Natural killer cell treated with Interleukin-12 subunit alpha and Interleukin-12 subunit beta and Interleukin-15 and Interleukin-18, amount 100 ng/mL, for 72 hours (primary cell): ENCODE measurements around the gene RBMS1. TPM values are rescaled to one million over a fixed set of nuclear protein-coding genes. Genes with fewer than 3 reads are reported as not detected.

ENCODE experiments used
- ATAC-seq, 2 donors: fragments of 150-1000 bp; cut with Tn5 transposase in 1 of 2; sonication (Bioruptor Pico), chemical (Tn5 transposase) in 1 of 2; 2 replicates each; pipeline ENCODE4 v1.10.0; 2021
- DNase-seq: peaks from one replicate; pipeline ENCODE4 v3.0.0; 2022; ENCODE audit warnings: low spot score
- H3K27ac Mint-ChIP-seq, 2 donors: 1 replicate in 1 of 2; 2 replicates in 1 of 2; pipeline ENCODE4 v1.8.0; 2022; ENCODE audit warnings: mixed read lengths in 2 of 2, mild to moderate bottlenecking in 1 of 2, moderate library complexity in 1 of 2
- H3K27me3 Mint-ChIP-seq, 2 donors: 1 replicate in 1 of 2; 2 replicates in 1 of 2; pipeline ENCODE4 v1.8.0; 2022; ENCODE audit warnings: mixed read lengths in 2 of 2
- H3K36me3 Mint-ChIP-seq: one replicate; pipeline ENCODE4 v1.8.0; 2022; ENCODE audit warnings: mixed read lengths
- H3K4me1 Mint-ChIP-seq, 2 donors: 1 replicate in 1 of 2; 2 replicates in 1 of 2; pipeline ENCODE4 v1.8.0; 2022; ENCODE audit warnings: low read depth in 2 of 2, mixed read lengths in 2 of 2, mild to moderate bottlenecking in 1 of 2
- H3K4me3 Mint-ChIP-seq: one replicate; pipeline ENCODE4 v1.8.0; 2022; ENCODE audit warnings: mixed read lengths
- H3K9me3 Mint-ChIP-seq: 2 replicates; pipeline ENCODE4 v1.8.0; 2022; ENCODE audit warnings: mixed read lengths
- total RNA-seq, 2 donors: library from RNA; stranded (reverse); gene quantifications; one replicate each; pipeline ENCODE4 v1.2.3, GENCODE V29; 2022

Gene RBMS1
- total RNA-seq, 2 donors from 2014 or later = 59.4 to 86.1 TPM

DNA sequence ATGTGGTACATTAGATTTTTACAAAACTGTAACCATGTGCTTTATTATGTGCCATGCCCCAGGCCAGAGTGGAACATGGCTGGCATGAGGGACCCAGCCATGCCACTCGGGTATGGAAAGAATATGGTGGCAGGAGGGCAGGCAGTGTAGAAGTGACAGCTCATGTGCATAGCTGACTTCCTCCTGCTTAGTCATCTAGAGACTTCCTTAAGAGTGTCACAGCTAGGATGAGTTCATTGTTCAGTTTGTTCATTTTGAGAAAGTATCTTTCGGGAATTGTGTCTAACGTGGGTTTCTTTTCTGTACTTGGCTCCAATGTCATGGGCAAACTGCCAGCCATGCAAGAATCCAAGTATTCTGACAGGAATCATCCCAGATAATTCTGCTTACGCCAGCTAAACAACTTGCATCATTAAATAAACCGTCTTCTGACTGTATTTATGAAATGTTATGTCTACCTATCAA is 199.2 kb downstream of the RBMS1 start:
- Mint-ChIP-seq H3K4me3 (peak overlapping the region; percentile 62), H3K4me1 (peaks cover 76 to 88% of the 10 kb centered on the region in 2 donors), H3K9me3 (no peaks in the 10 kb centered on the region), H3K27ac (peak overlapping the region; percentile 86 to 88), H3K27me3 (no peaks in the 10 kb centered on the region), H3K36me3 (peaks cover 50% of the 10 kb centered on the region)
- ATAC-seq (peak; percentile 85 to 96), DNase-seq (no peak)

DNA sequence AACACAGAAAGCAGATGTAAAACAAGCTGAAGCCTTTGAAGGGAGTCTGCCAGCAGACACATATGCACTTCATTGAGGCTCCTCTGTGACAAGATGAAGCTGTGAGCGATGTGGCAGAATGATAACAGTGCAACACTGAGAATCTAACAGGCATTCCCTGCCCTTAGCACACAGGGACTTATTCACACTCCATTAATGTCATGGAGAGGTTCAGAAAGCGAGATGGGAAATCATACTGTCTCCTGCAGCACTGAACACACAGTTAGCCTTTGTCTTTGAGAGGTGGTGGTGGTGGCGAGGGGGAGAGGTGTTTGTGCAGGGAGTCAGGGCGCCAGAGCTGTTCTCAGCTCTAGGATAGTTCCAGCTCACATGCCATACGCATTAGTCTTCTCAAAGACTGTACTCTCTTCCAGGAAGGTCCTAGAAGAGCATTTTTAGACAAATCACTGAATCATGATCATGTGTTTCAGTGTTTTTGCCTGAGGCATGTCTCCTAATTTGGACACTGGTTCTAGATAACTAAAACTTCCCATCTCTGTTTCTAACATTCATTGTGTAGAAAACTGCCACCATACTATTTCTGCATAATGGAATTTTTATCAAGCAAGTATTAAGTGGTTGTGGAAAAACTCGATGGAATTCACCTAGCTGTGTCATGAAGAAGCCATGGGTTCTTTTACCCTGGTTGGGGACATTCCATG is 200.1 kb downstream of the RBMS1 start:
- H3K27me3 Mint-ChIP-seq = no peaks in the 10 kb centered on the region
- H3K4me1 Mint-ChIP-seq = peaks cover 67 to 79% of the 10 kb centered on the region in 2 donors
- DNase-seq (no peak), ATAC-seq (no peak)
- H3K4me3 Mint-ChIP-seq = no peak overlapping the region
- H3K36me3 Mint-ChIP-seq = peaks cover 41% of the 10 kb centered on the region
- peak overlapping the region; percentile 86 to 88 for H3K27ac Mint-ChIP-seq
- no peaks in the 10 kb centered on the region for H3K9me3 Mint-ChIP-seq

DNA sequence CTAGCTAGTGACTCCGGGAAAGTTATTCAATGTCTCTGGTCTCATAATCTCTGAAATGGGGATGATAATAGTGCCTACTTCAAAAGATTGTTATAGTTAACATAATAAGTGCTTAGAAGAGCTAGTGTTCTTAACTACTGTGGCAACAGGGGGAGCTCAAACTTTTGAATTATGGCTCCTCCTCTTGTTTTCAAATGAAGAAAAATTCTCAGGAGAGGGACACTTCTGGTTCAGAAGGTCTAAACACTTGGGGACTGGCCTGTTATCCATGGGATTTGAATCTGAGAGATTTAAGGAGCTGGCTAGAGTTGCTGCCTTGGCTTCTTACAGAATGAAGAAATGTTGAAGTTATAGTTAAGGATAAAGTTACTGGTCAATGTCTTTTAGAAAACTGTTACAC is 201.4 kb downstream of the RBMS1 start:
- H3K4me1 Mint-ChIP-seq = peaks cover 61 to 66% of the 10 kb centered on the region in 2 donors
- no peak overlapping the region for H3K4me3 Mint-ChIP-seq
- peak overlapping the region; percentile 78 to 88 for H3K27ac Mint-ChIP-seq

DNA sequence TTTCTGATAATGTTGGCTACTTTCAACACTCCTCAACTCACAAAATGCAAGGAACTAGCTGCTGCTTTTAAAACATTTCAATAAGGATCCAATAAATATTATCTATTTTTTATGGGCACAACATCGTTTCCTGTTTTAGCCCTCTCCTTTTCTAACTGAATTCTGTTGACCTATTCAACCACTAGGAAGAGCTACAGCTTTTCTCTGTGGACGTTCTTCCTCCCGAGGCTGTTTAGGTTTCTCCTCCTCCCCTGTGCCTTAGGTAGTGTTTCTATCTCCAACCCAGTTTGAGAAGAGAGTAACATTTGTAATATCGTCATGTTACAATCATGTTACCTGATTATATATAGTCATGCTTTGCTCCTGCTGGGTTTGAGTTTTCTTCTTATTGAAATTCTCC is 202.2 kb downstream of the RBMS1 start:
- Mint-ChIP-seq H3K9me3 (no peaks in the 10 kb centered on the region), H3K27me3 (no peaks in the 10 kb centered on the region), H3K4me3 (no peak overlapping the region), H3K36me3 (peaks cover 20% of the 10 kb centered on the region), H3K4me1 (peaks cover 53 to 58% of the 10 kb centered on the region in 2 donors), H3K27ac (peak overlapping the region; percentile 78 to 88)
- no peak for ATAC-seq
- no peak for DNase-seq

More for the DNA sequence above, 201.4 kb downstream of the RBMS1 start:
- DNase-seq = no peak
- Mint-ChIP-seq H3K36me3 (peaks cover 28% of the 10 kb centered on the region), H3K27me3 (no peaks in the 10 kb centered on the region), H3K9me3 (no peaks in the 10 kb centered on the region)
- ATAC-seq = no peak

DNA sequence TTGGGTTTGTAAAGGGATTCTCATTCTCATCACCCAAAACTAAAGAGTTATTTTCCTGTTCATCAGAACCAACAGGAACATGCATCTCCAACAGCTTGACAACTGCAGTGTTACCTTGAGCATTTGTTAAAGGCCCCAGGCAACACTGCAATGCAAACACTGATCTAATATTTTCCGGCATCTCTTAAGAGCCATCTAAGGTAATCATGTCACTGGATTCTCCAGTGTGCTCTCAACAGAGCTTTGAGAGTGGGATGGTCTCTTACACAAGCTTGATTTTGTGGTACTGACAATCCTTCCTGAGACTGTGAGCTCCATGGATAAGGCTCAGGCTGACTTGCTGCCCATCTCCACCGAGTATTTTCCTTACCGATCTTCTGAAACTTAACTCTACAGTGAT is 203.0 kb downstream of the RBMS1 start:
- no peaks in the 10 kb centered on the region for H3K9me3 Mint-ChIP-seq
- no peak for ATAC-seq
- H3K36me3 Mint-ChIP-seq = peaks cover 15% of the 10 kb centered on the region

DNA sequence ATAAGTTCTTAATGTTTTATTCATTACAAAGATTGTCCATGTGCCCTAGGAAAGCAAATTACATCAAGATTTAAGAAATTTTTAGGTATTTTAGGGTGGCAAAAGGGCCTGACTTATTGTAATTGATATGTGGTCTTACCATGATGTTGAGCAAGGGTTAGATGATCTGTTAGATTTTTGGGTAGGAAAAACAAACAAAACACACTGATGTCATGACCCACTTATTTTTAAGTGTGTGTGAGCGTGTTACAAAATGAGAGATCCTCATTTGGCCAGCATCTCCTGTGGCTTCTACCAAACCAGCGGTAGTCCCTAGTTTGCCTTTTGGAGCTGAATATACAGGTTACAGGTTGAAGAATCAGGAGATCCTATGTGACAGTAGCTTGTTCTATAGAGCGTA is 203.8 kb downstream of the RBMS1 start:
- peaks cover 8% of the 10 kb centered on the region for H3K36me3 Mint-ChIP-seq

More for the DNA sequence above, 203.0 kb downstream of the RBMS1 start:
- Mint-ChIP-seq H3K4me1 (peaks cover 46 to 50% of the 10 kb centered on the region in 2 donors), H3K27me3 (no peaks in the 10 kb centered on the region), H3K4me3 (no peak overlapping the region), H3K27ac (peak overlapping the region; percentile 78 to 88)
- DNase-seq = no peak

DNA sequence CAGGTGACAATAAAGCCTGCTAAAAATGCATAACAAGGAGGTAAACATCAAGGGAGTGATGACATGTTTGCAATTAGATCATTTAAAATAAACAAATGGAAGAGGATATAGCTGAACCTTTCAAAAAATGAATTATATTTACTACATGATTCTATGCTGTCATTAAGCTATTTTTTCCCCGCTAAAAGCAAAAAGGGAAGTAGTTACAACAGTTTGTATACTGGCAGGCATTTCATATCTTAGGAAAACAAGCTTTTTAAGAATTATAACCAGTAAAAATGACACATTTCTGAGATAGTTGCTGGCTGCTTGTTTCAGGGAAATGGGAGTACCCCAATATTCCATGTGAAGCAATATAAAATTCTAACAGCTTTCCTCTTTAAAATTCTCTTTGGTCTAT is 204.5 kb downstream of the RBMS1 start:
- Mint-ChIP-seq H3K27ac (no peak overlapping the region), H3K4me3 (no peak overlapping the region), H3K9me3 (no peaks in the 10 kb centered on the region), H3K36me3 (peaks cover 14% of the 10 kb centered on the region), H3K4me1 (peaks cover 34 to 35% of the 10 kb centered on the region in 2 donors), H3K27me3 (no peaks in the 10 kb centered on the region)
- DNase-seq (no peak), ATAC-seq (no peak)

More for the DNA sequence above, 203.8 kb downstream of the RBMS1 start:
- Mint-ChIP-seq H3K9me3 (no peaks in the 10 kb centered on the region), H3K27ac (peak overlapping the region; percentile 58 to 60), H3K27me3 (no peaks in the 10 kb centered on the region), H3K4me1 (peaks cover 40 to 42% of the 10 kb centered on the region in 2 donors), H3K4me3 (no peak overlapping the region)
- ATAC-seq (no peak), DNase-seq (no peak)

DNA sequence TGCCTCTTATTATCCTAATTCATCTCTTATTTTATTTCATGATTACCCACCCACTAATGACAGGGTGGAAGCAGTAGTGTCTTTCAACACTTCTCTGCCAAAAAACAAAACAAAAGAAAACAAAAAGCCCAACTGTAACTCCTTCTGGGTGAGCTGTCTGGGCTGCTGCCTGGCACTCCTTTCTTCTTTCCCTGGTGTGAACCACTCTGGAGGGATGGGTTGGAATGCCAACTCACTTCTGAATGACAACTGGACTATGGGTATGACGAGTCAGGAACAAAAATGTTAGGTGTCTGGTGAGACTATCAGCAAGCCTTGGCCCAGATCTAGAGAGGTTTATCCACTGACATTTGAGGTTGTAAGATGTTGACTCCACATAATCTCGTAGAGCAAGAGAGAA is 205.3 kb downstream of the RBMS1 start:
- peaks cover 17% of the 10 kb centered on the region for H3K36me3 Mint-ChIP-seq
- DNase-seq = no peak
- H3K27ac Mint-ChIP-seq = no peak overlapping the region
- no peak for ATAC-seq
- H3K27me3 Mint-ChIP-seq = no peaks in the 10 kb centered on the region
- H3K4me1 Mint-ChIP-seq = peaks cover 30 to 31% of the 10 kb centered on the region in 2 donors
- H3K4me3 Mint-ChIP-seq = no peak overlapping the region
- H3K9me3 Mint-ChIP-seq = no peaks in the 10 kb centered on the region

DNA sequence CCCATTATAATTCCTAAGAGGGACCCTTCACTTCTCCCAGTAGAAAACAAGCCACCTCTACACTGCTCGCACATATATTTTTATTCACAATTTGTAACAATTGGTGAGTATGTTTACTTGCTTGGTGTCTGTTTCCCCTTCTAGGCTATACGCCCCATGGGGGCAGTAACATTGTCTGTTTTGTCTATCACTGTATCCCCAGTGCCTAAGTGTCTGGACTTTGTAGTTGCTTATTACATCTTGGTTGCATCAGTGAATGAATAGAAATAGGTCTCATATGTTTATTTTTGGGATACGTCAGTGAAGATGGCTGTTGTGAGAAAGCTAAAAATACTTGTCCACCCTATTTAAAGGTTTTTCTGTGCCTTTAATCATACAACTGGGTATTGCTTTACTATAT is 206.1 kb downstream of the RBMS1 start:
- Mint-ChIP-seq H3K27ac (no peak overlapping the region), H3K36me3 (peaks cover 20% of the 10 kb centered on the region), H3K4me3 (no peak overlapping the region), H3K4me1 (peaks cover 26 to 31% of the 10 kb centered on the region in 2 donors), H3K27me3 (no peaks in the 10 kb centered on the region), H3K9me3 (no peaks in the 10 kb centered on the region)
- no peak for DNase-seq
- no peak for ATAC-seq

DNA sequence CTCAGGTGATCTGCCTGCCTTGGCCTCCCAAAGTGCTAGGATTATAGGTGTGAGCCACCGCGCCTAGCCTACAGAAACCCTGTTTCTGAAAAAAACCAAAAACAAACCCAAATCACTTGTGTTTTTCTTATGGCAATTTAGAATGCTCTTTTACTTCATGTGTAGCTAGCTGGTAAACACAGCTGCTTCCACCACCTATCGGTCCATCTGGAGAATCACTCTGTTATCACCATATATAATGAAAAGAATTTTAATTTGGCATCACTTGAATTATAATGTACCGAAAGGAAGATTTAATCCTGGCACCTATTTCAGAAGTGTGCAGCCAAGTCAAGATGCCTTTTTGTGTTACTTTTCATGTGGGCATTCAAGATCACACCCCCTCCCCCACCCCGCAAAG is 207.1 kb downstream of the RBMS1 start:
- H3K4me3 Mint-ChIP-seq = no peak overlapping the region
- no peaks in the 10 kb centered on the region for H3K27me3 Mint-ChIP-seq
- no peak overlapping the region for H3K27ac Mint-ChIP-seq
- H3K36me3 Mint-ChIP-seq = peaks cover 17% of the 10 kb centered on the region
- ATAC-seq (no peak), DNase-seq (no peak)
- H3K9me3 Mint-ChIP-seq = no peaks in the 10 kb centered on the region
- H3K4me1 Mint-ChIP-seq = peaks cover 23 to 29% of the 10 kb centered on the region in 2 donors

DNA sequence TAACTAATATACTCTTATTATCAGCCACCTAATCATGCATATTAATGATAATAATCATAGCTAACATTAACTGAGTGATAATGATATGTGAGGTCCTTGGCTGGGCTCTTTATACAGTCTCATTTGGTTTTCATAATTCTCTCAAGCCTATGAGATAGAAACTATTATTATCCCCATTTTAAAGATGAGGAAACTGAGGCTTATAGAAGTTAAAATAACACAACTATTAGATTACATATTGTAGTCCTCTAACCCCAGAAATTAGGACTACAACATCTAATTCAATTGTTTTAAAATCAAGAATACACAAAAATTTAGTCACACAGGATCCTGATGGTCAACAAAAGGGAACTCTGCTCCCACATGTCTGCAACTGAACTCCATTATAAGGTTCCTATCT is 209.9 kb downstream of the RBMS1 start:
- Mint-ChIP-seq H3K9me3 (no peaks in the 10 kb centered on the region), H3K4me1 (peaks cover 18 to 34% of the 10 kb centered on the region in 2 donors), H3K36me3 (peaks cover 17% of the 10 kb centered on the region), H3K4me3 (no peak overlapping the region), H3K27me3 (no peaks in the 10 kb centered on the region), H3K27ac (peak overlapping the region in 1 of 2 donors; percentile 45)
- DNase-seq (no peak), ATAC-seq (no peak)

DNA sequence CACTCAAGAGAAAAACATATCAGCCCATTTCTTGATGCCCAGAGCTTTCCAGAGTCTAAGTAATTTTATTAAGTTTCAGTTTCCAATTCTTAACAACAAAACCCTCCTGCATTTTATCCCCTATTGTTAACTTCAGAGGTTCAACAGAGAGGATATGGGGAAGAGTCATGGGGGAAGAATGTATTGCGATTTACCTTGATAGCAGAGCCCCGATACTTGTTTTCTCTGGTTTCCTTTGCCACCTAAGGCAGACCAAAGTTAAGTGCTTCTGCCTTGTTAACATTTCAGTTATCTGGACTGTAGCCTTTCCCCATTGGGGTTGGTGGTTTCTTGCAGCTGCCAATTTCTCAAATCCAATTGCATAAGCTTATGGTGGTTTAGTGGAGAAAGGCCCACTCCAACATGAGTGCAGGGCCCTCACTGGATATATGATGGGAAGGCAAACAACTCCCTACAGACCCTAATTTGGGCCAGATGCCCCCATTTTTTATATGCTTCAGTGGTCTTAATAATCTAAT is 211.5 kb downstream of the RBMS1 start:
- no peaks in the 10 kb centered on the region for H3K27me3 Mint-ChIP-seq
- DNase-seq (no peak), ATAC-seq (peak; percentile 32 to 36)
- H3K27ac Mint-ChIP-seq = peak overlapping the region in 1 of 2 donors; percentile 45
- H3K4me1 Mint-ChIP-seq = peaks cover 12 to 40% of the 10 kb centered on the region in 2 donors
- H3K4me3 Mint-ChIP-seq = no peak overlapping the region
- H3K36me3 Mint-ChIP-seq = peaks cover 31% of the 10 kb centered on the region
- H3K9me3 Mint-ChIP-seq = no peaks in the 10 kb centered on the region

DNA sequence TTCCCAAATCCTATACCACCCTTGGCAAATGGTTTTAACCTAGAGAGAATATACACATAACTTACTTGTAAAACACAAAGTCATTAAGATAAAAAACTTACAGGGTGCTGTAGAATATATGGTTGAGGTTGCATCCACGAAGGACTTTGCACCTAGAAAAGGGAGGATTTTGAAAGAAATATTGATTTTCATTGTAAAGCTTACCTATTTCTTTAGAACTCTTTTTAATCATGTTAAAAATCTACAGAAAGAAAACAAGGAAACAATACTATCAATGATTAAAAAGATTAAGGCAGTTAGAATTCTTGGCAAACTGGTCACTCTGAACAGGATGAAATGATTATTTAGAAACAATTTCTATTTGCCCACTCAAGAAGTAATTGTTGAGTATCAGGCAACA is 212.4 kb downstream of the RBMS1 start:
- Mint-ChIP-seq H3K27ac (peak overlapping the region; percentile 45), H3K4me1 (peaks cover 12 to 40% of the 10 kb centered on the region in 2 donors), H3K27me3 (no peaks in the 10 kb centered on the region), H3K4me3 (no peak overlapping the region), H3K9me3 (no peaks in the 10 kb centered on the region), H3K36me3 (peaks cover 38% of the 10 kb centered on the region)
- ATAC-seq (no peak), DNase-seq (no peak)

DNA sequence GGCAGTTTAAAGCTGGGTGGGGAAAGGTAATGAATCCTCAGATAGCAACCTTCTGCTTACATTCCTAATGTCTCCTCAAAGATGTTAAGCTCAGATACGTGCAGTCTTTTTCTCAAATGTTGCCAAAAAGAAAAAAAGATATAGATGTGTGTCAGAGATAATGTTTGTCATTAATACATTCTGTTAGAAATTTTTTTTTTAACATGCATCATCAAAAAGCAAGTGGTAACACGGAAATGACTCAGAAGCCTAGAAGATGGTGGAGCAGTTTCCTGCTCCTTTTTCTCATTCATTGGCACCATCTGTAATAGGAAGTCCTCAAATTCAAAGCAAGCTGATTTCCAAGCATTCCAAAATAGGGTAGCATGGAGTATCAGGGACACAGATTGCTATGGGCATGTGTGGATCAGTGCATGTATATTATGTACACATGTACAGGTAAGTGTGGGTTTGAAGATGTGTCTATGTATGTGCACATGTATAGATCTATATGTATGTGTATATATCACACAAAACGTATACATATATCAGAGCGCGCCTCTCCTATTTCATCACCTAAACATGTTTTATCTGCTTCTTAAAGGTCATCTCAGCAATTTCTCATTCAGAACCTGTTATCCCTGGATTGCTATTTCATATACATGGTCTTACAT is 213.7 kb downstream of the RBMS1 start:
- Mint-ChIP-seq H3K27ac (peak overlapping the region; percentile 73 to 80), H3K9me3 (no peaks in the 10 kb centered on the region), H3K4me1 (peaks cover 12 to 45% of the 10 kb centered on the region in 2 donors), H3K4me3 (peak overlapping the region; percentile 64), H3K27me3 (no peaks in the 10 kb centered on the region), H3K36me3 (peaks cover 45% of the 10 kb centered on the region)
- DNase-seq (no peak), ATAC-seq (peak in 1 of 2 donors; percentile 72)
